Measurements from ENCODE around the gene PDE1A.

PDE1A gene

GRCh38 chr2:182266909-182267308 lies 159.9 kb downstream of the PDE1A start:
- no peak for DNase-seq (ENCODE audit: low read depth)

- DNase-seq (ENCODE audit: low read depth) = no peak
Observed at GRCh38 chr2:182265718-182266117, 161.1 kb downstream of the PDE1A start.

GRCh38 chr2:182261860-182262387 lies 164.9 kb downstream of the PDE1A start:
- DNase-seq (ENCODE audit: low read depth) = no peak

GRCh38 chr2:182259629-182260150 lies 167.1 kb downstream of the PDE1A start:
- no peak for DNase-seq (ENCODE audit: low read depth)

GRCh38 chr2:182252534-182252933 lies 174.3 kb downstream of the PDE1A start:
- no peak for DNase-seq (ENCODE audit: low read depth)

GRCh38 chr2:182248898-182249297 lies 177.9 kb downstream of the PDE1A start:
- DNase-seq (ENCODE audit: low read depth) = no peak

- no peak for DNase-seq (ENCODE audit: low read depth)
Observed at GRCh38 chr2:182248362-182248761, 178.5 kb downstream of the PDE1A start.

GRCh38 chr2:182247831-182248230 lies 179.0 kb downstream of the PDE1A start:
- DNase-seq (ENCODE audit: low read depth) = no peak

- no peak for DNase-seq (ENCODE audit: low read depth)
Observed at GRCh38 chr2:182245963-182246362, 180.9 kb downstream of the PDE1A start.

- no peak for DNase-seq (ENCODE audit: low read depth)
Observed at GRCh38 chr2:182242609-182243008, 184.2 kb downstream of the PDE1A start.

- DNase-seq (ENCODE audit: low read depth) = no peak
Observed at GRCh38 chr2:182241936-182242335, 184.9 kb downstream of the PDE1A start.

- DNase-seq (ENCODE audit: low read depth) = no peak
Observed at GRCh38 chr2:182240862-182241371, 185.9 kb downstream of the PDE1A start.

GRCh38 chr2:182230561-182230960 lies 196.3 kb downstream of the PDE1A start:
- no peak for DNase-seq (ENCODE audit: low read depth)

- no peak for DNase-seq (ENCODE audit: low read depth)
Observed at GRCh38 chr2:182229297-182229696, 197.5 kb downstream of the PDE1A start.

- DNase-seq (ENCODE audit: low read depth) = no peak
Observed at GRCh38 chr2:182228741-182229140, 198.1 kb downstream of the PDE1A start.

- DNase-seq (ENCODE audit: low read depth) = no peak
Observed at GRCh38 chr2:182228073-182228473, 198.8 kb downstream of the PDE1A start.

- DNase-seq (ENCODE audit: low read depth) = no peak
Observed at GRCh38 chr2:182226807-182227206, 200.0 kb downstream of the PDE1A start.

- no peak for DNase-seq (ENCODE audit: low read depth)
Observed at GRCh38 chr2:182224669-182225068, 202.2 kb downstream of the PDE1A start.

- DNase-seq (ENCODE audit: low read depth) = no peak
Observed at GRCh38 chr2:182220998-182221397, 205.8 kb downstream of the PDE1A start.

- DNase-seq (ENCODE audit: low read depth) = no peak
Observed at GRCh38 chr2:182220335-182220734, 206.5 kb downstream of the PDE1A start.

GRCh38 chr2:182210669-182211068 lies 216.2 kb downstream of the PDE1A start:
- DNase-seq (ENCODE audit: low read depth) = no peak

GRCh38 chr2:182208421-182208820 lies 218.4 kb downstream of the PDE1A start:
- DNase-seq (ENCODE audit: low read depth) = no peak

- DNase-seq (ENCODE audit: low read depth) = no peak
Observed at GRCh38 chr2:182207049-182207746, 219.6 kb downstream of the PDE1A start.

GRCh38 chr2:182197529-182197928 lies 229.3 kb downstream of the PDE1A start:
- DNase-seq (ENCODE audit: low read depth) = no peak

Measured in activated gamma-delta T cell treated with anti-CD3 and anti-CD28 coated beads, Interleukin-2, amount 50 U/mL, for 16 hours (primary cell).